Measurements from ENCODE around the gene ZNF407.

Gene ZNF407

DNA sequence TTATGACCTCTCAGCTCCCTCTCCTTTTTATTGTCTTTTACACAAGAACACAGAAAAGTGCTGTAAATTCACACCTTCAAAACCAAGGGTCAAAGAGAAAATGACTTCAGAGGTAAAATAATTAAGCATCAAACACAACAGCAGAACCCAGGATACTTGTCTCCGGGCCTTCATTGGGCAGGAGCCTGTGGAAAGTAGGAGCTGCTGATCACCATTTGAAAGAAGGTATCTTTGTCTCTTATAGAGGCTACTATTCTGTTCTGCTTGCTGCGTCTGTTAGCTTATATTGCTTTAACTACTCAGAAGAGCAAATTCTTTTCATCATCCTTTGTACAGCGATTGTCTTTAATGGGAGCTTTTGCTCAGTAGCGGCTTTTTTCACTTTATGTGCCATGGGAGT is 350.2 kb downstream of the ZNF407 start:
- no peaks in the 10 kb centered on the region for H3K9me3 ChIP-seq (ENCODE audit: insufficient read depth, low read length)
- H3K36me3 ChIP-seq (ENCODE audit: insufficient read depth, insufficient read length, low read length) = no peaks in the 10 kb centered on the region
- H3K27me3 ChIP-seq (ENCODE audit: insufficient read depth, insufficient read length) = no peaks in the 10 kb centered on the region
- H3K4me3 ChIP-seq (ENCODE audit: insufficient read length, low read depth) = no peak overlapping the region
- H3K9ac ChIP-seq (ENCODE audit: insufficient read length, low read depth) = no peak overlapping the region
- DNase-seq (ENCODE audit: low read depth, low spot score) = no peak
- TF ChIP-seq YY1 (IDR thresholded peaks at IDR 0.05; ENCODE audit: insufficient read depth, insufficient read length) = no peak
- no peak for TF ChIP-seq ZNF274 (IDR thresholded peaks at IDR 0.05; ENCODE audit: low read depth, low read length)
- no peak for TF ChIP-seq SUZ12 (IDR thresholded peaks at IDR 0.05; ENCODE audit: extremely low read depth, insufficient read depth, insufficient read length)
- H3K4me1 ChIP-seq (ENCODE audit: insufficient read depth, insufficient read length) = no peaks in the 10 kb centered on the region

DNA sequence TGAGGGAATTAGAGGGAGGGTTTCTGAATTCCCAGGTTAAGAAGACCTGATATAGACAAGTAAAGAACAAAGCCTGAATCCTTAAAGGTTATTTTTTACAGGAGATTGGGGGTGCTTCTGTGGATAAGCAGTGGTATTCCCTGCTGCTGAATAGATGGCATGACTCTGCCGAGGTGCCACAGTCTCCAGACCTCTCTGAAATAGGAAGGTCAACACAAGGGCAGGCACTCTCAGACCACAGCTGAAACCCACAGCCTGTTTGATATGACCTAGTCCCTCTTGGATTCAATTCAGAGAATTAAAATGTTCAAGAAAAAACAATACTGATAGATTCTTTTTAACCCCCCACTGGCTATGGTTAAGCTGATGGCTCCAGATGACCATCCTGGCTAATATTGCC is 351.9 kb downstream of the ZNF407 start:
- H3K4me3 ChIP-seq (ENCODE audit: insufficient read length, low read depth) = no peak overlapping the region
- TF ChIP-seq SUZ12 (IDR thresholded peaks at IDR 0.05; ENCODE audit: extremely low read depth, insufficient read depth, insufficient read length) = no peak
- TF ChIP-seq ZNF274 (IDR thresholded peaks at IDR 0.05; ENCODE audit: low read depth, low read length) = no peak
- H3K9me3 ChIP-seq (ENCODE audit: insufficient read depth, low read length) = no peaks in the 10 kb centered on the region
- H3K36me3 ChIP-seq (ENCODE audit: insufficient read depth, insufficient read length, low read length) = no peaks in the 10 kb centered on the region
- DNase-seq (ENCODE audit: low read depth, low spot score) = no peak
- no peak overlapping the region for H3K9ac ChIP-seq (ENCODE audit: insufficient read length, low read depth)
- no peaks in the 10 kb centered on the region for H3K4me1 ChIP-seq (ENCODE audit: insufficient read depth, insufficient read length)
- no peaks in the 10 kb centered on the region for H3K27me3 ChIP-seq (ENCODE audit: insufficient read depth, insufficient read length)

DNA sequence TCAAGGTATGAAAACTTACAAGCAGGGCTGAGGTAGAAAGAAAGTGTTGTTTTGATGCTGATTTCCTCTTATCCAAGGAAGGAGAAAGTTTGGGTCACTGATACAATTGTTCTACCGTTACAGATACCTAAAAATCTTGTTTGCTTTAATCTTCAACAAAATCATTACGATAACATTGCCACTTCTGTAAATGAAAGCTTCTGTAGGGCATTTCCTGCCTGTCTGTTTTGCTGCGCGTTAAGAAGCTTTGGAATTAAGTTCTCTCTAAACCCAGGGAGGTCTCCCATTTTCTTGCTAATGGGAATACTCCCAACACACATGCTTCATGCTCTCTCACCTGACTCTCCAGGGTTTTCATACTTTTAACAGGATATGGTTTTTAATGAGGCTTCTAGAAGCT is 352.8 kb downstream of the ZNF407 start:
- Histone ChIP-seq H3K4me1 (ENCODE audit: insufficient read depth, insufficient read length) (no peaks in the 10 kb centered on the region), H3K9me3 (ENCODE audit: insufficient read depth, low read length) (no peaks in the 10 kb centered on the region), H3K27me3 (ENCODE audit: insufficient read depth, insufficient read length) (no peaks in the 10 kb centered on the region), H3K4me3 (ENCODE audit: insufficient read length, low read depth) (no peak overlapping the region), H3K9ac (ENCODE audit: insufficient read length, low read depth) (no peak overlapping the region), H3K36me3 (ENCODE audit: insufficient read depth, insufficient read length, low read length) (no peaks in the 10 kb centered on the region)
- no peak for DNase-seq (ENCODE audit: low read depth, low spot score)
- TF ChIP-seq SUZ12 (IDR thresholded peaks at IDR 0.05; ENCODE audit: extremely low read depth, insufficient read depth, insufficient read length) (no peak), YY1 (IDR thresholded peaks at IDR 0.05; ENCODE audit: insufficient read depth, insufficient read length) (no peak), ZNF274 (IDR thresholded peaks at IDR 0.05; ENCODE audit: low read depth, low read length) (no peak)

DNA sequence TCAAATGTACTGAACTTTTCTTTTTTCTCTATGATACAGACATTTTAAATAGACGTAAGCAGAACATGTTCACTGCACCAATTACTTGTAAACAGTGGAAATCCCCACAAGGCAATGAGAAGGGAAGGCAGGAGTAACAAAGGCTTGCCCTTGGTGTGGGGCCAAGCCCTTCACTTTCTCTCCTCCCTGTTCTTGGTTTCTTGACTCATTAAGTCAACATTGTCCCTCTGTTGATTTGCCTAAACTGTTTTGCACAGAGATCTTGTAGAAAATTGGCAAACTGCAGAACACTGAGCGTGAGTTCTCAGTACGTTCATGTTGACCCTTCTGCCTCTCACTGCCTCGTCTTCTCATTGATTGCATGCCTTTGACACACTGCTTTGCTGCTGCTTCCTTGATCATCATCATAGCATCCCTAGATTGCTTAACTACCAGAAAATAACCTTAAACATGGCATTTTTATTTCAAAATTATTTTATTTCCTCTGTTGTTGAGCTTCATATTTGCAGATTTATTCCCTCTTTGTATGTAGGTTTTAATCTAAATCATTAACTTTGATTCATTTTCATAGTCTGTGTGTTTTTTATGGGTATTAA is 353.6 kb downstream of the ZNF407 start:
- Histone ChIP-seq H3K9me3 (ENCODE audit: insufficient read depth, low read length) (no peaks in the 10 kb centered on the region), H3K27me3 (ENCODE audit: insufficient read depth, insufficient read length) (no peaks in the 10 kb centered on the region), H3K4me1 (ENCODE audit: insufficient read depth, insufficient read length) (no peaks in the 10 kb centered on the region), H3K9ac (ENCODE audit: insufficient read length, low read depth) (no peak overlapping the region), H3K36me3 (ENCODE audit: insufficient read depth, insufficient read length, low read length) (no peaks in the 10 kb centered on the region), H3K4me3 (ENCODE audit: insufficient read length, low read depth) (no peak overlapping the region)
- DNase-seq (ENCODE audit: low read depth, low spot score) = no peak
- TF ChIP-seq SUZ12 (IDR thresholded peaks at IDR 0.05; ENCODE audit: extremely low read depth, insufficient read depth, insufficient read length) = no peak
- TF ChIP-seq ZNF274 (IDR thresholded peaks at IDR 0.05; ENCODE audit: low read depth, low read length) = no peak
- TF ChIP-seq YY1 (IDR thresholded peaks at IDR 0.05; ENCODE audit: insufficient read depth, insufficient read length) = no peak

DNA sequence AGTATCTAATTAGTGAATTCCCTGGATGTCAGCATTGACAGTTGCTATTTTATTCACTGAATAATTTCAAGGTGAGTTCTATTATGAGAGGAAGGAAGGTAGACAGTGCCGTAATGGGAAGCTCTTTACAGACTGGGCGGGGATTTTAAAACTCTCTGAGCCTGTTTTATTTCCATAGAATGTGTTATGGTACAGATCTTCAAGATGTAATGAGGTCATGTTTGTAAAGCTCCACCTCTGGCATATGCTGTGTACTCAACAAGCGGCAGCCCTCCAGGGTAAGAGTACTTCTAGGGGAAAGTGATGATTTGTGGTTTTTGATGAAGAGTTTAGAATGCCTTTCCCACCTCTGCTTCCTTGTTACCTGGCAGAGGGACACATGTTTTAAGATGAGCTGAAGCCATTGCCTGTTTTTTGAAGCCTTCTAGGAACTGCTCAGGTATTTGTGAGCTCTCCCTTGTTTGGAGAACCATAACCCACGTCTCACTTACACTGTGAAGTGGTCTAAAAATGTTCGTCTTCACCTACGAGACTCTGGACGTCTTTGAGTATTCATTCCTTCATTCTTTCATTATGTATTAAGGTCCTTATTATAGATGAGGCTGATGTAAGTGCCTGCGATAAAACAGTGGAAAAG is 360.0 kb downstream of the ZNF407 start:
- no peak for DNase-seq (ENCODE audit: low read depth, low spot score)
- H3K27me3 ChIP-seq (ENCODE audit: insufficient read depth, insufficient read length) = no peaks in the 10 kb centered on the region
- TF ChIP-seq SUZ12 (IDR thresholded peaks at IDR 0.05; ENCODE audit: extremely low read depth, insufficient read depth, insufficient read length) (no peak), YY1 (IDR thresholded peaks at IDR 0.05; ENCODE audit: insufficient read depth, insufficient read length) (no peak), ZNF274 (IDR thresholded peaks at IDR 0.05; ENCODE audit: low read depth, low read length) (no peak)

DNA sequence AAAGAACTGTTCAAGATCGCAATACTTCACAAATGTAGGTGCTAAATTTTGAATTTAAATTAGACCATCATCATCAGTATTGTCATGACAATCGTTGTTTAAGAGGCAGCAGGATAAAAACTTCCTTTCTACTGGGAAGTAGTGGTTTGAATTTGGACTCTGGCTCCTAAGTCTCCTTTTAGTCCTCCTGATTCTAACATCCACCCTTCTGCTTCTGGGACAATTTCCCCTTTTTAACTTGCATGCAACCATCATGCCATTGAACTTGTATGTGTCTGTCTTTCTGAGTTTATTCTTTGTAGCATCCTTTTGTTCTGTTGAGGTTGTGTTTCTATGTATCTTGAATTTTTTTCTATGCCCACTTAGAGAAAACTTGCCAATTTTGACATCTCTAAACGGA is 361.5 kb downstream of the ZNF407 start:
- Histone ChIP-seq H3K27me3 (ENCODE audit: insufficient read depth, insufficient read length) (no peaks in the 10 kb centered on the region), H3K4me1 (ENCODE audit: insufficient read depth, insufficient read length) (no peaks in the 10 kb centered on the region), H3K9me3 (ENCODE audit: insufficient read depth, low read length) (no peaks in the 10 kb centered on the region), H3K4me3 (ENCODE audit: insufficient read length, low read depth) (no peak overlapping the region), H3K36me3 (ENCODE audit: insufficient read depth, insufficient read length, low read length) (no peaks in the 10 kb centered on the region), H3K9ac (ENCODE audit: insufficient read length, low read depth) (no peak overlapping the region)
- no peak for TF ChIP-seq YY1 (IDR thresholded peaks at IDR 0.05; ENCODE audit: insufficient read depth, insufficient read length)
- no peak for DNase-seq (ENCODE audit: low read depth, low spot score)

More for the DNA sequence above, 360.0 kb downstream of the ZNF407 start:
- Histone ChIP-seq H3K4me1 (ENCODE audit: insufficient read depth, insufficient read length) (no peaks in the 10 kb centered on the region), H3K9ac (ENCODE audit: insufficient read length, low read depth) (no peak overlapping the region), H3K4me3 (ENCODE audit: insufficient read length, low read depth) (no peak overlapping the region), H3K36me3 (ENCODE audit: insufficient read depth, insufficient read length, low read length) (no peaks in the 10 kb centered on the region), H3K9me3 (ENCODE audit: insufficient read depth, low read length) (no peaks in the 10 kb centered on the region)

DNA sequence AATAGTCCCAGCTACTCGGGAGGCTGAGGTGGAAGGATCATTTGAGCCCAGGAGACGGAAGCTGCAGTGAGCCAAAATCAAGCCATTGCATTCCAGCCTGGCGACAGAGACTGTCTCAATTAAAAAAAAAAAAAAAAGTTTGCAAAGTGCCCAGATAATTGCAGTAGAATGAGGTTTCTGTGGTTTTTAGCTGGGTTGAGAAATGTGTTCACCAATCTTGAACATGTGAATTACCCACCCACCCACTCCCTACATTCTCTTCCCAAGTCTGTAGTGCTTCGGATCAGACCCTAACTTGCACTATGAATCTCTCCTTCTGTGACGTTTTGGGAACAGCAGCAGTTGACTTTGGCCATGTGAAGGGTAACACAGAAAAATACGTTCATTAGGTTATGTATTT is 363.9 kb downstream of the ZNF407 start:
- no peaks in the 10 kb centered on the region for H3K9me3 ChIP-seq (ENCODE audit: insufficient read depth, low read length)
- H3K36me3 ChIP-seq (ENCODE audit: insufficient read depth, insufficient read length, low read length) = no peaks in the 10 kb centered on the region
- H3K4me3 ChIP-seq (ENCODE audit: insufficient read length, low read depth) = no peak overlapping the region
- H3K9ac ChIP-seq (ENCODE audit: insufficient read length, low read depth) = no peak overlapping the region
- no peak for DNase-seq (ENCODE audit: low read depth, low spot score)
- TF ChIP-seq ZNF274 (IDR thresholded peaks at IDR 0.05; ENCODE audit: low read depth, low read length) = no peak
- TF ChIP-seq YY1 (IDR thresholded peaks at IDR 0.05; ENCODE audit: insufficient read depth, insufficient read length) = no peak
- no peak for TF ChIP-seq SUZ12 (IDR thresholded peaks at IDR 0.05; ENCODE audit: extremely low read depth, insufficient read depth, insufficient read length)
- no peaks in the 10 kb centered on the region for H3K4me1 ChIP-seq (ENCODE audit: insufficient read depth, insufficient read length)
- no peaks in the 10 kb centered on the region for H3K27me3 ChIP-seq (ENCODE audit: insufficient read depth, insufficient read length)

All from NT2/D1 (cell line).